SK-N-SH treated with all-trans-retinoic acid at 6 μM for 48 hours (cell line): ENCODE measurements around the gene GLRX5.
A peak's percentile ranks its signal among the peaks of the same experiment; 100 is the strongest.

Experiments used
- ATAC-seq: fragments of 200-7000 bp; cut with Tn5 transposase; 3 replicates; pipeline ENCODE4 v1.9.1; 2020; ENCODE audit warnings: mild to moderate bottlenecking, moderate library complexity
- ARNTL ChIP-seq: fragments of 450-650 bp; formaldehyde crosslinking; IDR thresholded peaks from 2 replicates; pipeline ENCODE4 v1.5.0; 2020; ENCODE audit warnings: low read depth, mild to moderate bottlenecking, moderate library complexity, borderline replicate concordance
- BACH2 ChIP-seq: fragments of 250-450 bp; sonication (Bioruptor Pico); IDR thresholded peaks from 2 replicates; pipeline ENCODE4 v1.9.0; 2021; ENCODE audit warnings: mild to moderate bottlenecking, borderline replicate concordance
- CSDC2 ChIP-seq: fragments of 250-450 bp; sonication (Bioruptor Pico); IDR thresholded peaks from 2 replicates; pipeline ENCODE4 v1.5.0; 2020; ENCODE audit warnings: mild to moderate bottlenecking, moderate library complexity
- ESRRG ChIP-seq: fragments of 250-450 bp; sonication (Bioruptor Pico); IDR thresholded peaks from 2 replicates; pipeline ENCODE4 v1.6.1; 2021; ENCODE audit warnings: mild to moderate bottlenecking
- GLIS3 ChIP-seq: fragments of 250-450 bp; sonication (Bioruptor Pico); IDR thresholded peaks from 2 replicates; pipeline ENCODE4 v1.5.0; 2020; ENCODE audit warnings: mild to moderate bottlenecking, moderate library complexity
- OSR1 ChIP-seq: fragments of 250-450 bp; sonication (Bioruptor Pico); IDR thresholded peaks from 2 replicates; pipeline ENCODE4 v1.8.0; 2022; ENCODE audit warnings: moderate library complexity, mild to moderate bottlenecking, inconsistent platforms
- PPARA ChIP-seq: fragments of 250-450 bp; sonication (Bioruptor Pico); IDR thresholded peaks from 2 replicates; pipeline ENCODE4 v1.5.0; 2020; ENCODE audit warnings: mild to moderate bottlenecking, borderline replicate concordance
- RARB ChIP-seq: fragments of 250-450 bp; sonication (Bioruptor Pico); IDR thresholded peaks from 2 replicates; pipeline ENCODE4 v1.8.0; 2021; ENCODE audit warnings: mild to moderate bottlenecking, moderate library complexity
- SNAI2 ChIP-seq: fragments of 250-450 bp; sonication (Bioruptor Pico); IDR thresholded peaks from 2 replicates; pipeline ENCODE4 v1.5.0; 2020; ENCODE audit warnings: mild to moderate bottlenecking, moderate library complexity
- TCF4 ChIP-seq: fragments of 250-450 bp; sonication (Bioruptor Pico); IDR thresholded peaks from 2 replicates; pipeline ENCODE4 v1.8.0; 2021; ENCODE audit warnings: mild to moderate bottlenecking, moderate library complexity, borderline replicate concordance
- TOX ChIP-seq: fragments of 250-450 bp; sonication (Bioruptor Pico); IDR thresholded peaks from 2 replicates; pipeline ENCODE4 v1.8.0; 2021; ENCODE audit warnings: mild to moderate bottlenecking, moderate library complexity, borderline replicate concordance
- ZC3H10 ChIP-seq: fragments of 250-450 bp; sonication (Bioruptor Pico); IDR thresholded peaks from 2 replicates; pipeline ENCODE4 v1.5.1; 2021; ENCODE audit warnings: mild to moderate bottlenecking, moderate library complexity
- ZFP3 ChIP-seq: fragments of 250-450 bp; sonication (Bioruptor Pico); IDR thresholded peaks from 2 replicates; pipeline ENCODE4 v1.5.0; 2020; ENCODE audit warnings: mild to moderate bottlenecking, moderate library complexity
- ZFP30 ChIP-seq: fragments of 450-650 bp; formaldehyde crosslinking; IDR thresholded peaks from 2 replicates; pipeline ENCODE4 v1.5.0; 2022; ENCODE audit warnings: mild to moderate bottlenecking, moderate library complexity
- ZNF565 ChIP-seq: fragments of 450-650 bp; formaldehyde crosslinking; conservative IDR thresholded peaks from 2 replicates; pipeline ENCODE4 v1.5.0; 2020; ENCODE audit warnings: low read depth, mild to moderate bottlenecking, moderate library complexity
- ZNF70 ChIP-seq: fragments of 450-650 bp; formaldehyde crosslinking; IDR thresholded peaks from 2 replicates; pipeline ENCODE4 v1.5.0; 2020; ENCODE audit warnings: mild to moderate bottlenecking, moderate library complexity
- ZNF8 ChIP-seq: fragments of 450-650 bp; formaldehyde crosslinking; IDR thresholded peaks from 2 replicates; pipeline ENCODE4 v1.5.0; 2020; ENCODE audit warnings: mild to moderate bottlenecking, moderate library complexity
- TF ChIP-seq, protein P1 (sequence below): fragments of 250-450 bp; sonication (Bioruptor Pico); IDR thresholded peaks from 2 replicates; pipeline ENCODE4 v1.8.0; 2020; ENCODE audit warnings: mild to moderate bottlenecking, moderate library complexity, borderline replicate concordance
- TF ChIP-seq, protein P2 (sequence below): fragments of 250-450 bp; sonication (Bioruptor Pico); IDR thresholded peaks from 2 replicates; pipeline ENCODE4 v1.5.1; 2020; ENCODE audit warnings: low read depth, mild to moderate bottlenecking, moderate library complexity
- TF ChIP-seq, protein P3 (sequence below): fragments of 250-450 bp; sonication (Bioruptor Pico); IDR thresholded peaks from 2 replicates; pipeline ENCODE4 v1.5.1; 2021; ENCODE audit warnings: mild to moderate bottlenecking, moderate library complexity
- TF ChIP-seq, protein P4 (sequence below): fragments of 250-450 bp; sonication (Bioruptor Pico); IDR thresholded peaks from 2 replicates; pipeline ENCODE4 v1.8.0; 2021; ENCODE audit warnings: low read depth, mild to moderate bottlenecking, moderate library complexity, borderline replicate concordance

Gene GLRX5

DNA sequence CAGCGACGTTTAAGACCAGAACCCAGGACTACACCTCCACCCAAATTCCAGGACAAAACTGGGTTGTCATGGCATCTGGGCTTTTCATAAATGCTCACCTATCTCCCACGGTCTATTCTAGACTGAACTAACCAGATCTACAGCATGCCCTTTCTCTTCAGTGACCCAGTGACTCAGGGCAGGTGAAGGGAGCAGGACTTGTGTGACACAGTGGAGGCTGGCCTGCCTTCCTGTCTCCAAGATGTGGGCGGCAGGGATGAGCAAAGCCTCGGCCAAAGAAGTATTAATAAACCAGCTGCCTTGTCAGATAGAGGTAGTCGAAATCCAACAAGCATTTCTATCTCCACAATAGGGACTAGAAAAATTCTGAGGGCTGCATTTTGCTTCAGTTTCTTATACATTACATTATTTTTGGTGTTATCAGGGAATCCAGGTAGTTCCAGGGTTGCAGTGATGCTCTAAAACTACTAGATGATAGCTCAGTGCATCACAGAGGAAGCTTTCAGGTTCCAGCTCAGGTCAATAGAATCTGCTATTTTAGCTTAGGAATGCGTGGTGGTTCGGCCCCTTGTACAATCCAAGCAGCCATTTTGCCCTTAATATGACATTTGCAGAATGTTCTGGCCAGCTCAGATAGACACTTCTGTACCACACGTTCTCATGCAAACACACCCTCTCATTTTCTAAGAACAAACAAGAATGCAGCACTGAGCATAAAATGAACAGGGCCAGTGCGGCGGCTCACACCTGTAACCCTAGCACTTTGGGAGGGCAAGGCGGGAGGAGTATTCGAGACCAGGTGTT is 4.2 kb upstream of the GLRX5 start (continued):
- TF ChIP-seq, protein P1, sequence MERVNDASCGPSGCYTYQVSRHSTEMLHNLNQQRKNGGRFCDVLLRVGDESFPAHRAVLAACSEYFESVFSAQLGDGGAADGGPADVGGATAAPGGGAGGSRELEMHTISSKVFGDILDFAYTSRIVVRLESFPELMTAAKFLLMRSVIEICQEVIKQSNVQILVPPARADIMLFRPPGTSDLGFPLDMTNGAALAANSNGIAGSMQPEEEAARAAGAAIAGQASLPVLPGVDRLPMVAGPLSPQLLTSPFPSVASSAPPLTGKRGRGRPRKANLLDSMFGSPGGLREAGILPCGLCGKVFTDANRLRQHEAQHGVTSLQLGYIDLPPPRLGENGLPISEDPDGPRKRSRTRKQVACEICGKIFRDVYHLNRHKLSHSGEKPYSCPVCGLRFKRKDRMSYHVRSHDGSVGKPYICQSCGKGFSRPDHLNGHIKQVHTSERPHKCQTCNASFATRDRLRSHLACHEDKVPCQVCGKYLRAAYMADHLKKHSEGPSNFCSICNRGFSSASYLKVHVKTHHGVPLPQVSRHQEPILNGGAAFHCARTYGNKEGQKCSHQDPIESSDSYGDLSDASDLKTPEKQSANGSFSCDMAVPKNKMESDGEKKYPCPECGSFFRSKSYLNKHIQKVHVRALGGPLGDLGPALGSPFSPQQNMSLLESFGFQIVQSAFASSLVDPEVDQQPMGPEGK (CRISPR knock-in tag): no peak
- TF ChIP-seq, protein P2, sequence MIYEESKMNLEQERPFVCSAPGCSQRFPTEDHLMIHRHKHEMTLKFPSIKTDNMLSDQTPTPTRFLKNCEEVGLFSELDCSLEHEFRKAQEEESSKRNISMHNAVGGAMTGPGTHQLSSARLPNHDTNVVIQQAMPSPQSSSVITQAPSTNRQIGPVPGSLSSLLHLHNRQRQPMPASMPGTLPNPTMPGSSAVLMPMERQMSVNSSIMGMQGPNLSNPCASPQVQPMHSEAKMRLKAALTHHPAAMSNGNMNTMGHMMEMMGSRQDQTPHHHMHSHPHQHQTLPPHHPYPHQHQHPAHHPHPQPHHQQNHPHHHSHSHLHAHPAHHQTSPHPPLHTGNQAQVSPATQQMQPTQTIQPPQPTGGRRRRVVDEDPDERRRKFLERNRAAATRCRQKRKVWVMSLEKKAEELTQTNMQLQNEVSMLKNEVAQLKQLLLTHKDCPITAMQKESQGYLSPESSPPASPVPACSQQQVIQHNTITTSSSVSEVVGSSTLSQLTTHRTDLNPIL (CRISPR knock-in tag): no peak
- no peak for TF ChIP-seq ZFP30
- no peak for TF ChIP-seq TOX
- no peak for TF ChIP-seq OSR1 (CRISPR knock-in tag)
- no peak for TF ChIP-seq ZNF8 (CRISPR knock-in tag)
- no peak for TF ChIP-seq ESRRG
- TF ChIP-seq GLIS3 (CRISPR knock-in tag): no peak
- TF ChIP-seq PPARA: no peak
- TF ChIP-seq CSDC2 (CRISPR knock-in tag): no peak
- no peak for TF ChIP-seq ZFP3 (CRISPR knock-in tag)
- TF ChIP-seq RARB (CRISPR knock-in tag): no peak
- no peak for TF ChIP-seq ZNF70
- TF ChIP-seq ARNTL (CRISPR knock-in tag): no peak

DNA sequence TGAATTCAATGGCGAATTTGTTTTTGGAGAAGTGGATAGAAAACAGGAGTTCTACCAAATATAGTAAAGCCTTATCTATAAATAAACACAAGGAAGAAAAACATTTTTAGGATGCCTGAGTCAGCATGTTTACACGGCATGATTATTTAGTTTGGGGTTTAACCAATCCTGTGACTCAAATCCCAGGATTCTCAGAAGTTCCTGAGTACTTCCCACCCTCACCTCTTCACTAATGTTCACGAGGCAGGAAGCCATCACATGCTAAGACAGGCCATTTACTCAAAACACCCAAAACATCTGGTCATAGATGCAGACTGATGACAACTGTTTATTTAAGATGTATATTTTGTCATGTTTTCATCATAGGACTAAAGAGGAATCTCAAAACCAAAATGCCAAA is 3.4 kb upstream of the GLRX5 start:
- no peak for TF ChIP-seq ZNF565 (CRISPR knock-in tag)
- TF ChIP-seq ZC3H10 (CRISPR knock-in tag): no peak
- TF ChIP-seq ESRRG: no peak
- TF ChIP-seq PPARA: no peak
- TF ChIP-seq GLIS3 (CRISPR knock-in tag): no peak
- ATAC-seq: no peak

DNA sequence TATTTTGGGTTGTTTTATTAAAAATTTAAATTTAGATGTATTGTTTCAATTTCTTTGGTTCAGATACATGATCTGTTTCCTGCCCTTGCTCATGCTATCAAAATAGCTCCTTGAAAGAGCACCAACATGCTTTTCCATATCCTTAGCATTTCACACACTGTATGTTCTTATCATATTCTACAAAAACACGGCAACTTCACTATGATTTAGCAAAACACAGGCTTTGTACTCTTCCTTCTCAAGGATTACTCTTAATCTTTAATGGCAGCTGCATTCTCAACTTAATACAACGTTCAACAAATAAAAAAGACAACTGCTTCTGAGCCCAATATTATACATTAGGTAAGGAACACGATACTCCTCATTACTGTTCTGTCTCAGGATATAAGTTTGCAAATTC is 2.9 kb upstream of the GLRX5 start:
- ATAC-seq: no peak
- TF ChIP-seq, protein P1 (CRISPR knock-in tag): no peak
- TF ChIP-seq, protein P3, sequence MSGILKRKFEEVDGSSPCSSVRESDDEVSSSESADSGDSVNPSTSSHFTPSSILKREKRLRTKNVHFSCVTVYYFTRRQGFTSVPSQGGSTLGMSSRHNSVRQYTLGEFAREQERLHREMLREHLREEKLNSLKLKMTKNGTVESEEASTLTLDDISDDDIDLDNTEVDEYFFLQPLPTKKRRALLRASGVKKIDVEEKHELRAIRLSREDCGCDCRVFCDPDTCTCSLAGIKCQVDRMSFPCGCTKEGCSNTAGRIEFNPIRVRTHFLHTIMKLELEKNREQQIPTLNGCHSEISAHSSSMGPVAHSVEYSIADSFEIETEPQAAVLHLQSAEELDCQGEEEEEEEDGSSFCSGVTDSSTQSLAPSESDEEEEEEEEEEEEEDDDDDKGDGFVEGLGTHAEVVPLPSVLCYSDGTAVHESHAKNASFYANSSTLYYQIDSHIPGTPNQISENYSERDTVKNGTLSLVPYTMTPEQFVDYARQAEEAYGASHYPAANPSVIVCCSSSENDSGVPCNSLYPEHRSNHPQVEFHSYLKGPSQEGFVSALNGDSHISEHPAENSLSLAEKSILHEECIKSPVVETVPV (CRISPR knock-in tag): no peak
- TF ChIP-seq TCF4 (no peak), ZC3H10 (CRISPR knock-in tag) (no peak), ARNTL (CRISPR knock-in tag) (no peak), RARB (CRISPR knock-in tag) (no peak), TOX (no peak)

DNA sequence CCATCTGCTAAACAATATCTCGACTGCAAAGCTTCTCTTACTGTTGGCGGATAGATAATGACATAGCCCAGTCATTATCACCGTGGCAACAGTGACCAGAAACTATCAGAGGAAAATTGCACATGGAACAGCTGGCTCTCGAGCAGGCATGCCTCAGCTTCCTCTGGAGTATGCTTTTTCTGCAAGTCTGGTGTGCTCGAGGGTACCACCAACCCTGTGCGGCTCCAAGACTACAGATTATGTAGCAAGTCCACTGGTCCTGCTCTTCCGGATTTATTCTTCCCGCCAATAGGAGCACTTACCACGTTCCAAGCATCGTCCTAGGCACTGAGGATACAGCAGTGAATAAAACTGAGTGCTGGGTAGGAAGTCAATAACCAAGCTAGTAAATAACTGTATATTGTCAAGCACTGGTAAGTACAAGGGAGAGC is 1.4 kb upstream of the GLRX5 start:
- no peak for TF ChIP-seq BACH2 (CRISPR knock-in tag)
- no peak for TF ChIP-seq ARNTL (CRISPR knock-in tag)
- TF ChIP-seq TCF4: no peak
- TF ChIP-seq, all 23 proteins: peak for 0
- peak; percentile 1; the same call in 2 of the 3 replicates for ATAC-seq

DNA sequence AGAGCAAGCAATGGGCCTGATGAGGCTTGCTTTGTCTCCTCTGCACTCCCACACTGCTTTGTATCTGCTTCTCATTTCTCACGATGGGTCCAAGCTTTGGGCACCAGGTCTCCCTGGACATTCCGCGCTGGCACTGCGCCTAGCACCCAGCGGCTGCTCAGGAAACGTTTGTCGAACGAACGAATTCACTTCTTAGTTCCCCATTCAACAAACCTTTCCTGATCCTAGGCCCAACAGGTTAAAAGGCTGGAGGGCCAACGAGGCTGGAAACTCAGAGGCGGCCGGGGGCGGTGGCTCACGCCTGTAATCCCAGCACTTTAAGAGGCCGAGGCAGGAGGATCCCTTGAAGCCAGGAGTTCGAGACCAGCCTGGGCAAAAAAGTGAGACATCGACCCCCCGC is 1.0 kb upstream of the GLRX5 start:
- ATAC-seq: no peak
- no peak for TF ChIP-seq ESRRG
- TF ChIP-seq GLIS3 (CRISPR knock-in tag): no peak
- no peak for TF ChIP-seq TCF4
- TF ChIP-seq, protein P1 (CRISPR knock-in tag): no peak
- TF ChIP-seq TOX: no peak
- no peak for TF ChIP-seq ZNF565 (CRISPR knock-in tag)
- TF ChIP-seq, protein P4, sequence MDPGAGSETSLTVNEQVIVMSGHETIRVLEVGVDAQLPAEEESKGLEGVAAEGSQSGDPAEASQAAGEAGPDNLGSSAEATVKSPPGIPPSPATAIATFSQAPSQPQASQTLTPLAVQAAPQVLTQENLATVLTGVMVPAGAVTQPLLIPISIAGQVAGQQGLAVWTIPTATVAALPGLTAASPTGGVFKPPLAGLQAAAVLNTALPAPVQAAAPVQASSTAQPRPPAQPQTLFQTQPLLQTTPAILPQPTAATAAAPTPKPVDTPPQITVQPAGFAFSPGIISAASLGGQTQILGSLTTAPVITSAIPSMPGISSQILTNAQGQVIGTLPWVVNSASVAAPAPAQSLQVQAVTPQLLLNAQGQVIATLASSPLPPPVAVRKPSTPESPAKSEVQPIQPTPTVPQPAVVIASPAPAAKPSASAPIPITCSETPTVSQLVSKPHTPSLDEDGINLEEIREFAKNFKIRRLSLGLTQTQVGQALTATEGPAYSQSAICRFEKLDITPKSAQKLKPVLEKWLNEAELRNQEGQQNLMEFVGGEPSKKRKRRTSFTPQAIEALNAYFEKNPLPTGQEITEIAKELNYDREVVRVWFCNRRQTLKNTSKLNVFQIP (CRISPR knock-in tag): no peak
- TF ChIP-seq SNAI2 (CRISPR knock-in tag): no peak
- no peak for TF ChIP-seq ZNF8 (CRISPR knock-in tag)
- TF ChIP-seq ZNF70: no peak
- TF ChIP-seq OSR1 (CRISPR knock-in tag): no peak
